Spleen (tissue), 11 donors: Measurements from ENCODE around the gene FXYD6. TPM values are rescaled to one million over a fixed set of nuclear protein-coding genes. Genes with fewer than 3 reads are reported as not detected.

Source experiments
- DNase-seq: peaks from one replicate; pipeline ENCODE4 v3.0.0-alpha.2; 2020
- H3K27ac ChIP-seq, 8 donors: fragments of 200-600 bp; sonication (generic) in 7 of 8; 1 replicate in 4 of 8; 2 replicates in 4 of 8; pipeline versions ENCODE4 v1.5.0 to v1.8.0; 2016 to 2021; ENCODE audit warnings: inconsistent platforms in 4 of 8, mild to moderate bottlenecking in 4 of 8, moderate library complexity in 1 of 8
- H3K27me3 ChIP-seq, 7 donors: fragments of 200-600 bp; sonication (generic) in 6 of 7; replicated peaks in 1 of 7; 1 replicate in 4 of 7; 2 replicates in 3 of 7; pipeline versions ENCODE4 v1.5.0 to v1.8.0; 2016 to 2021; ENCODE audit warnings: inconsistent platforms in 3 of 7, mild to moderate bottlenecking in 1 of 7
- H3K36me3 ChIP-seq, 6 donors: fragments of 200-600 bp; sonication (generic) in 5 of 6; 1 replicate in 4 of 6; 2 replicates in 2 of 6; pipeline versions ENCODE4 v1.5.0 to v1.8.0; 2016 to 2021; ENCODE audit warnings: inconsistent platforms in 2 of 6
- H3K4me1 ChIP-seq, 6 donors: fragments of 200-600 bp; sonication (generic) in 5 of 6; 1 replicate in 3 of 6; 2 replicates in 3 of 6; pipeline versions ENCODE4 v1.5.0 to v1.8.0; 2016 to 2021; ENCODE audit warnings: inconsistent platforms in 3 of 6
- H3K4me3 ChIP-seq, 8 donors: fragments of 200-600 bp; sonication (generic) in 7 of 8; 1 replicate in 4 of 8; 2 replicates in 4 of 8; pipeline versions ENCODE4 v1.5.0 to v1.8.0; 2016 to 2021; ENCODE audit warnings: inconsistent platforms in 4 of 8, mild to moderate bottlenecking in 4 of 8, moderate library complexity in 2 of 8
- H3K9me3 ChIP-seq, 8 donors: fragments of 200-600 bp; sonication (generic) in 7 of 8; 1 replicate in 4 of 8; 2 replicates in 4 of 8; pipeline versions ENCODE4 v1.5.0 to v1.8.0; 2016 to 2021; ENCODE audit warnings: inconsistent platforms in 4 of 8
- POLR2A ChIP-seq, 3 donors: fragments of 450-650 bp; IDR thresholded peaks; one replicate each; pipeline ENCODE4 v1.5.1; 2017; ENCODE audit warnings: antibody characterized with exemption in 3 of 3, mild to moderate bottlenecking in 1 of 3
- POLR2AphosphoS5 ChIP-seq, 3 donors: sonication (generic); formaldehyde crosslinking; IDR thresholded peaks; one replicate each; pipeline ENCODE4 v1.5.1; 2017; ENCODE audit warnings: antibody characterized with exemption in 3 of 3
- WGBS, 5 donors: extraction: QIAGEN DNeasy Blood & Tissue Kit in 3 of 5; methylation state at CpG; one replicate each; pipeline versions ENCODE4 v1.1.5 to v1.1.7; 2013 to 2018; 5-methylcytosine and 5-hydroxymethylcytosine counted together
- intact Hi-C: fragments of 100-400 bp; cut with DNase I; formaldehyde crosslinking; loops from one replicate; pipeline ENCODE4 v1.15.0; 2023; ENCODE audit warnings: low total_unique reads
- polyA plus RNA-seq, 3 donors: library from polyadenylated mRNA; stranded (reverse); fragments of 200-250 nt; gene quantifications; one replicate each; pipeline ENCODE4 v1.2.1, GENCODE V29; 2013
- total RNA-seq, 7 donors: library from RNA; depleted of rRNA in 3 of 7; stranded (reverse); fragments of >200 nt in 3 of 7; fragmentation: NEBNext Ultra II Directional in 4 of 7; extraction: Animal tissue kit (Norgen Biotek cat#: 25700) in 4 of 7; gene quantifications; one replicate each; pipeline versions ENCODE4 v1.1.0 to v1.2.1, GENCODE V29; 2016 to 2021
- TF ChIP-seq, protein P1 (sequence below), 11 experiments: fragments of 200-600 bp in 7 of 11; fragments of 450-650 bp in 4 of 11; sonication (generic) in 4 of 11; IDR thresholded peaks in 8 of 11; conservative IDR thresholded peaks in 3 of 11; 1 replicate in 7 of 11; 2 replicates in 4 of 11; pipeline versions ENCODE4 v1.4.0 to v1.8.0; 2016 to 2021; ENCODE audit warnings: antibody characterized with exemption in 11 of 11, inconsistent platforms in 4 of 11, mild to moderate bottlenecking in 1 of 11
- donor health status: healthy with polysubstance abuse.
- donor health status: DM: no; HTN: no; CAD: no; lungs with moderate emphysema.
- donor health status: DM: no; HTN: no; CAD: no.
- donor health status: Bipolar disorder and iron deficiency.
- donor health status: healthy.
- donor health status: DM: no; HTN: no; CAD: no.
- donor health status: DM: yes; HTN: yes; CAD: no.

FXYD6 gene
- total and polyA plus RNA-seq, 10 donors = 40.8 to 230 (median 116) TPM

DNA sequence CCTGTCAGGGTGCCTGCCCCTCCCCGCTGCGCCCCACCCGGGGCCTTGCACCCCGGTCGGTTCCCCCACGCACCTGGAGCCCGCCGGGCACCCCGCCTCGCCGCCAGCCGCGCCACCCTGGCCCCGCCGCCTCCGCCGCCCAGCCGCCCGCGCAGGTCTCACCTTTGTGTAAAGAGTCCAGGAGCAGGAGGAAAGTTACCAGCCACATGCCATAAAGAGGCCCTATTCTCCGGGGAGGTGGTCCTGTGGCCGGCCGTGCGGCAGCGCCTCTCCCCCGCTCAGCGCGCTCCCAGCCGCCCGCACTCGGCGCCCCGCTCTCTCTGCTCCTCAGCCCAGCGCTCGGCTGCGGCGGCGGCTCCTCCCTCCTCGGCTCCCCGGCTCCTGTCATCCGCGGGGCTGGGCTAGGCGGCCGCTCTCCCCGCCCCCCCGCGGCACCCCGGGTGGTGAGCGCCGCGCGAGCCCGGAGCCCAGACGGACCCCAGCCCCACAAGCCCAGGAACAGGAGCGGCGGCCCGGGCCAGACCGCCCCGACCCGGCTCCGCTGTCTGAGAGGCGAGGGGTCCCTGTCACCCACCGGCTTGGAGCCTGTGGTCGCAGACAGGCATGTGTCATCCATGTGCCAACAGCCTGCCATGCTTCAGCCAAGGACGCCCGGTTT, 79.5 kb downstream of the FXYD6 start, which contains the start of gene DSCAML1:
DSCAML1 (minus strand) TSS at position 345 of the 658 bp plus-strand sequence; CDS start at position 208, 137 bp downstream.
- 0 to 16% (median 7%) methylated on average over 12 to 66 of the region's 66 CpGs for WGBS, 5 donors
- intact Hi-C loops = no loop called here
- Histone ChIP-seq H3K36me3 (no peaks in the 10 kb centered on the region), H3K27ac (no peak within 1 kb of the TSS), H3K4me3 (peak within 1 kb of the TSS in 7 of 8 donors; percentile 6 to 61 (median 23)), H3K9me3 (no peaks in the 10 kb centered on the region), H3K4me1 (peaks cover 11 to 29% (median 22%) of the 10 kb centered on the region in 6 donors), H3K27me3 (peaks cover 6 to 75% (median 40%) of the 10 kb centered on the region in 7 donors)
- TF ChIP-seq, protein P1, sequence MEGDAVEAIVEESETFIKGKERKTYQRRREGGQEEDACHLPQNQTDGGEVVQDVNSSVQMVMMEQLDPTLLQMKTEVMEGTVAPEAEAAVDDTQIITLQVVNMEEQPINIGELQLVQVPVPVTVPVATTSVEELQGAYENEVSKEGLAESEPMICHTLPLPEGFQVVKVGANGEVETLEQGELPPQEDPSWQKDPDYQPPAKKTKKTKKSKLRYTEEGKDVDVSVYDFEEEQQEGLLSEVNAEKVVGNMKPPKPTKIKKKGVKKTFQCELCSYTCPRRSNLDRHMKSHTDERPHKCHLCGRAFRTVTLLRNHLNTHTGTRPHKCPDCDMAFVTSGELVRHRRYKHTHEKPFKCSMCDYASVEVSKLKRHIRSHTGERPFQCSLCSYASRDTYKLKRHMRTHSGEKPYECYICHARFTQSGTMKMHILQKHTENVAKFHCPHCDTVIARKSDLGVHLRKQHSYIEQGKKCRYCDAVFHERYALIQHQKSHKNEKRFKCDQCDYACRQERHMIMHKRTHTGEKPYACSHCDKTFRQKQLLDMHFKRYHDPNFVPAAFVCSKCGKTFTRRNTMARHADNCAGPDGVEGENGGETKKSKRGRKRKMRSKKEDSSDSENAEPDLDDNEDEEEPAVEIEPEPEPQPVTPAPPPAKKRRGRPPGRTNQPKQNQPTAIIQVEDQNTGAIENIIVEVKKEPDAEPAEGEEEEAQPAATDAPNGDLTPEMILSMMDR (IDR thresholded peaks at IDR 0.05 in 8 of 11, conservative IDR thresholded peaks at IDR 0.05 in 3 of 11) = no peak
- peak in 2 of 3 donors; percentile 14 to 17 for TF ChIP-seq POLR2AphosphoS5 (IDR thresholded peaks at IDR 0.05)
- DNase-seq = no peak

DNA sequence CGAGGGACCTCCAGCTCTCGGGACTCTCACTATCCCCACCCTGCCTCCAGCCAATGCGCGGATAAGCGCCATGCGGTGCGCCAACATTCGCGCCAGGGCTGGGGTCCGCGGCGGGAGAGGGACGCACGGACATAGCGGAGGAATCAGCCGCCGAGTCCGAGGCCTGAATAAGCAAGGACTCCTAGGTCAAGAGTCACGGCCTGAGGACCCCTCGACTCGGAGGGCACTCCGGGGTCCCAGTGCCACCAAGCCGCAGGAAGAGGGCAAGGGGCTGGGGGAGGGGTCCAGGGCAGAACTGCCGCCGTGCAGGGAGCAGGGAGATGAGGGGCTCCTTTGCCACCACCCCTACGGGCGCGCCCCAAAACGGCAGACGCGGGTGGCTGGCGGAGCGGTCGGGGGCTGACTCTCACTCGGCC, 80.0 kb downstream of the FXYD6 start:
- no peak for DNase-seq
- Histone ChIP-seq H3K4me1 (peaks cover 11 to 29% (median 22%) of the 10 kb centered on the region in 6 donors), H3K27ac (no peak overlapping the region), H3K4me3 (peak overlapping the region in 7 of 8 donors; percentile 6 to 61 (median 23)), H3K36me3 (no peaks in the 10 kb centered on the region), H3K9me3 (no peaks in the 10 kb centered on the region), H3K27me3 (peaks cover 6 to 79% (median 40%) of the 10 kb centered on the region in 7 donors)
- 4 to 9% (median 5%) methylated on average over 27 to 35 of the region's 35 CpGs for WGBS, 5 donors
- intact Hi-C loops = no loop called here
- TF ChIP-seq, protein P1 (IDR thresholded peaks at IDR 0.05 in 8 of 11, conservative IDR thresholded peaks at IDR 0.05 in 3 of 11) = peak in 1 of 11 experiments; percentile 7
- no peak for TF ChIP-seq POLR2A (IDR thresholded peaks at IDR 0.05)
- TF ChIP-seq POLR2AphosphoS5 (IDR thresholded peaks at IDR 0.05) = peak in 1 of 3 donors; percentile 12

DNA sequence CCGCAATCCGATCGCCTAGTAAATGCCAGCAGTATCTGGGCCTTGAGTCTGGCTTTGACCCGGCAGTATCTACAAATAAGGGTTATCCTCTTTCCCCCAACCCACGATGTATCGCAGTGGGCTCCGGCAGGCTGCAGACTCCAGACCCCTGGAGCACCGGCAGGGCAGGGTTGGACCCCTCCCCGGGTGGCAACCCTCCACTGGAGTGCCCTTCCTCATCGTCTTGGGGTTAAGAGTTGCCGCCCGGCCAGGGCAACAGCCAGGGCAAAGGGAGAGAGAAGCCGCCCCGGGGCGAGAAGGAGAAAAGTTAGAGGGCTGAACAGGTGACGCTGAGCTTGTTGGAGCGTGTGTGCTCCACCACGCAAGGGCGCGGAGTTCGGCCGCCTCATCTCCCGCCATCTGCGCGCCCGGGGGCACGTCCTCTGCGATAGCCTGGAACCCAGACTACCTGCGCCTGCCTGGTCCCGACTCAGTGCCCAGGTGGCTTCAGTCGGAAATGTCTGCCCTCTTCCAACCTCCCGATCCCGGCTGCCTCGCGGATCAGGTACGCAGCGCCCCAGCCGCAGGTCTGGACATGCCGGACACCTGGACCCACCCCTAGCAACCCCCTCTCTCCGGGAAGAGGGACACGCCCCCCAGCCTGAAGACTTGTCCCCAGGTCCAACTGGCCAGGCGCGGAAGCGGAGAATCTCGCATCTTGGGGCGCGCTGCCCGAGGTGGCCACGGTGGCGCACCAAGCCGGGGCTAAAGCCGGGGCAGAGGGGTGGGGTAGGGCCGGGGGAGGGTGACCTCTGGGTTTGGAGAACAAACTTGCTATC, 80.6 kb downstream of the FXYD6 start:
- WGBS, 5 donors = 8 to 13% (median 9%) methylated on average over 27 to 53 of the region's 53 CpGs
- intact Hi-C loops = no loop called here
- TF ChIP-seq POLR2A (IDR thresholded peaks at IDR 0.05) (no peak), POLR2AphosphoS5 (IDR thresholded peaks at IDR 0.05) (no peak)
- TF ChIP-seq, protein P1 (IDR thresholded peaks at IDR 0.05 in 8 of 11, conservative IDR thresholded peaks at IDR 0.05 in 3 of 11) = no peak
- no peak overlapping the region for H3K27ac ChIP-seq
- no peaks in the 10 kb centered on the region for H3K9me3 ChIP-seq
- H3K27me3 ChIP-seq = peaks cover 6 to 84% (median 40%) of the 10 kb centered on the region in 7 donors
- no peaks in the 10 kb centered on the region for H3K36me3 ChIP-seq
- H3K4me1 ChIP-seq = peaks cover 11 to 29% (median 22%) of the 10 kb centered on the region in 6 donors
- H3K4me3 ChIP-seq = peak overlapping the region in 4 of 8 donors; percentile 21 to 61 (median 34)
- no peak for DNase-seq
